Measurements from ENCODE around the gene MLLT3.
A peak's percentile ranks its signal among the peaks of the same experiment; 100 is the strongest.

The MLLT3 gene

GRCh38 chr9:20473515-20474013 is 148.7 kb downstream of the MLLT3 start:
- no peak for TF ChIP-seq CTCF (IDR thresholded peaks at IDR 0.05; ENCODE audit: control extremely low read depth, extremely low read depth, low read depth, missing control alignments)
- no peak for DNase-seq (ENCODE audit: extremely low spot score)
- CTCF ChIA-PET = interaction anchor here (1.2 to 3.0 kb wide), 2 partner anchors 10 to 12 kb away, joined by 3 to 16 read pairs; no protein-coding TSS in a partner anchor
- POLR2A ChIA-PET = no interaction called here

GRCh38 chr9:20472342-20473045 is 149.8 kb downstream of the MLLT3 start:
- POLR2A ChIA-PET = no interaction called here
- CTCF ChIA-PET = no interaction called here

GRCh38 chr9:20466328-20467008 is 155.8 kb downstream of the MLLT3 start:
- no peak for TF ChIP-seq CTCF (IDR thresholded peaks at IDR 0.05; ENCODE audit: control extremely low read depth, extremely low read depth, low read depth, missing control alignments)
- ChIA-PET CTCF (interaction anchor here (0.8 to 1.4 kb wide), 3 partner anchors 12 to 475 kb away, joined by 3 read pairs; no protein-coding TSS in a partner anchor), POLR2A (no interaction called here)
- no peak for DNase-seq (ENCODE audit: extremely low spot score)

More at GRCh38 chr9:20472342-20473045, 149.8 kb downstream of the MLLT3 start:
- TF ChIP-seq CTCF (IDR thresholded peaks at IDR 0.05; ENCODE audit: control extremely low read depth, extremely low read depth, low read depth, missing control alignments) = no peak
- DNase-seq (ENCODE audit: extremely low spot score) = no peak

- POLR2A ChIA-PET = no interaction called here
- no peak for DNase-seq (ENCODE audit: extremely low spot score)
- CTCF ChIA-PET = interaction anchor here (0.9 to 1.4 kb wide), 3 partner anchors 11 to 28 kb away, joined by 3 read pairs; no protein-coding TSS in a partner anchor
- no peak for TF ChIP-seq CTCF (IDR thresholded peaks at IDR 0.05; ENCODE audit: control extremely low read depth, extremely low read depth, low read depth, missing control alignments)
Observed at GRCh38 chr9:20464242-20464641, 158.1 kb downstream of the MLLT3 start.

- no peak for TF ChIP-seq CTCF (IDR thresholded peaks at IDR 0.05; ENCODE audit: control extremely low read depth, extremely low read depth, low read depth, missing control alignments)
- DNase-seq (ENCODE audit: extremely low spot score) = no peak
- CTCF ChIA-PET = interaction anchor here (1.0 to 1.4 kb wide), 2 partner anchors 11 to 15 kb away, joined by 3 read pairs; no protein-coding TSS in a partner anchor
- POLR2A ChIA-PET = no interaction called here
Observed at GRCh38 chr9:20463823-20464222, 158.5 kb downstream of the MLLT3 start.

- ChIA-PET CTCF (interaction anchor here (2.9 kb wide), 1 partner anchor 15 kb away, joined by 7 read pairs; no protein-coding TSS in a partner anchor), POLR2A (no interaction called here)
- TF ChIP-seq CTCF (IDR thresholded peaks at IDR 0.05; ENCODE audit: control extremely low read depth, extremely low read depth, low read depth, missing control alignments) = peak; percentile 0
- no peak for DNase-seq (ENCODE audit: extremely low spot score)
Observed at GRCh38 chr9:20462410-20462809, 159.9 kb downstream of the MLLT3 start.
